GM12892 (cell line): ENCODE data around the gene NEDD8.

Source experiments
- POLR2A ChIP-seq: IDR thresholded peaks from 2 replicates; pipeline ENCODE4 v1.6.1; 2011; ENCODE audit warnings: low read depth, low read length, control low read depth
- POLR2AphosphoS5 ChIP-seq: IDR thresholded peaks from 2 replicates; pipeline ENCODE4 v1.6.1; 2011; ENCODE audit warnings: low read depth, low read length, control low read depth
- TAF1 ChIP-seq: IDR thresholded peaks from 2 replicates; pipeline ENCODE4 v1.6.1; 2011; ENCODE audit warnings: low read depth, mild to moderate bottlenecking, control low read depth, low read length, borderline replicate concordance

- TF ChIP-seq POLR2AphosphoS5 (no peak), POLR2A (no peak), TAF1 (no peak)
Observed at GRCh38 chr14:24192933-24193332, 39.2 kb downstream of the NEDD8 start.
